HepG2 (cell line): ENCODE results near the gene ADI1. TPM values are rescaled to one million over a fixed set of nuclear protein-coding genes. Genes with fewer than 3 reads are reported as not detected.

Experiments
- GMEB2 ChIP-seq: IDR thresholded peaks from 2 replicates; pipeline ENCODE4 v1.6.1; 2016; ENCODE audit warnings: missing biosample characterization, missing genetic modification reagents, low read depth
- GZF1 ChIP-seq: sonication (generic); formaldehyde crosslinking; IDR thresholded peaks from 2 replicates; pipeline ENCODE4 v1.5.1; 2020; ENCODE audit warnings: mild to moderate bottlenecking, missing genetic modification reagents
- HMGA1 ChIP-seq: sonication (generic); formaldehyde crosslinking; conservative IDR thresholded peaks from 2 replicates; pipeline ENCODE4 v1.4.0; 2020; ENCODE audit warnings: missing genetic modification reagents
- HNF4G ChIP-seq, 2 experiments: sonication (generic) in 1 of 2; formaldehyde crosslinking in 1 of 2; IDR thresholded peaks; 2 replicates each; pipeline versions ENCODE4 v1.4.0 to v1.6.1; 2011 to 2020; ENCODE audit warnings: borderline replicate concordance in 2 of 2, low read depth in 2 of 2, mild to moderate bottlenecking in 2 of 2, low read length in 1 of 2, missing genetic modification reagents in 1 of 2, moderate library complexity in 1 of 2
- MYC ChIP-seq: sonication (generic); formaldehyde crosslinking; IDR thresholded peaks from 2 replicates; pipeline ENCODE4 v1.9.0; 2021; ENCODE audit warnings: missing genetic modification reagents, borderline replicate concordance
- PREB ChIP-seq: sonication (generic); formaldehyde crosslinking; IDR thresholded peaks from 2 replicates; pipeline ENCODE4 v1.4.0; 2020; ENCODE audit warnings: missing genetic modification reagents
- SP4 ChIP-seq: sonication (generic); formaldehyde crosslinking; IDR thresholded peaks from 2 replicates; pipeline ENCODE4 v1.8.1; 2023; ENCODE audit warnings: mild to moderate bottlenecking, missing genetic modification reagents
- STAG1 ChIP-seq: sonication (generic); formaldehyde crosslinking; IDR thresholded peaks from 2 replicates; pipeline ENCODE4 v1.4.0; 2020; ENCODE audit warnings: missing genetic modification reagents
- ZBTB42 ChIP-seq: sonication (generic); formaldehyde crosslinking; IDR thresholded peaks from 2 replicates; pipeline ENCODE4 v1.5.0; 2020; ENCODE audit warnings: mild to moderate bottlenecking, missing genetic modification reagents
- ZNF431 ChIP-seq: sonication (generic); formaldehyde crosslinking; IDR thresholded peaks from 2 replicates; pipeline ENCODE4 v1.9.0; 2022; ENCODE audit warnings: missing genetic modification reagents, low read depth, mild to moderate bottlenecking, borderline replicate concordance
- ZNF513 ChIP-seq: sonication (generic); formaldehyde crosslinking; conservative IDR thresholded peaks from 2 replicates; pipeline ENCODE4 v1.5.0; 2020; ENCODE audit warnings: missing genetic modification reagents
- ZNF646 ChIP-seq: sonication (generic); formaldehyde crosslinking; IDR thresholded peaks from 2 replicates; pipeline ENCODE4 v1.9.0; 2021; ENCODE audit warnings: mild to moderate bottlenecking, missing genetic modification reagents
- polyA plus RNA-seq, 8 experiments: library from polyadenylated mRNA; depleted of rRNA in 3 of 8; stranded (reverse) in 7 of 8; unstranded in 1 of 8; fragments of >200 nt; fragmentation: Illumina TruSeq in 4 of 8; extraction: Trizol in 4 of 8; gene quantifications; 2 replicates each; pipeline versions ENCODE4 v1.2.1 to v1.2.3, GENCODE V29; 2011 to 2016; ENCODE audit warnings: low read depth in 4 of 8, missing spikeins in 1 of 8, mixed read lengths in 1 of 8; ENCODE audit not compliant: insufficient read depth in 1 of 8
- total RNA-seq, 5 experiments: library from RNA; depleted of rRNA; stranded (reverse); fragments of >200 nt; fragmentation: Illumina TruSeq; extraction: Trizol; gene quantifications; 2 replicates each; pipeline ENCODE4 v1.2.3, GENCODE V29; 2016; ENCODE audit warnings: low read depth in 1 of 5

ADI1 gene
- total and polyA plus RNA-seq, 2 of the 13 experiments (the other 11 are each of a cell fraction or from before 2014, with no cell fraction given): 28.7 to 123 TPM

GRCh38 chr2:3558205-3559014 is 39.1 kb upstream of the ADI1 start, which contains the start of gene RNASEH1 (continued):
- TF ChIP-seq ZNF646 (0 out of 2 replicates have a peak, but pooled peaks have one; percentile 60), GMEB2 (CRISPR knock-in tag) (no peak; the same call in none of the 2 replicates), ZNF513 (CRISPR knock-in tag) (peak; percentile 75; the same call in 1 of the 2 replicates), SP4 (CRISPR knock-in tag) (peak; percentile 97), HNF4G (IDR thresholded peaks at IDR 0.05; ENCODE audit: borderline replicate concordance, low read depth, low read length) (peak; percentile 40), HNF4G (CRISPR knock-in tag; IDR thresholded peaks at IDR 0.05; ENCODE audit: borderline replicate concordance, low read depth) (peak; percentile 24; the same call in 1 of the 2 replicates), ZNF431 (CRISPR knock-in tag) (peak; percentile 94), MYC (CRISPR knock-in tag) (peak; percentile 99), STAG1 (CRISPR knock-in tag) (no peak; the same call in none of the 2 replicates), GZF1 (CRISPR knock-in tag) (peak; percentile 95), PREB (CRISPR knock-in tag) (no peak; the same call in 1 of the 2 replicates), ZBTB42 (CRISPR knock-in tag) (peak; percentile 90), HMGA1 (CRISPR knock-in tag) (no peak)
